Measurements from ENCODE around the gene RABL2B.
A peak's percentile ranks its signal among the peaks of the same experiment; 100 is the strongest.

Gene RABL2B

DNA sequence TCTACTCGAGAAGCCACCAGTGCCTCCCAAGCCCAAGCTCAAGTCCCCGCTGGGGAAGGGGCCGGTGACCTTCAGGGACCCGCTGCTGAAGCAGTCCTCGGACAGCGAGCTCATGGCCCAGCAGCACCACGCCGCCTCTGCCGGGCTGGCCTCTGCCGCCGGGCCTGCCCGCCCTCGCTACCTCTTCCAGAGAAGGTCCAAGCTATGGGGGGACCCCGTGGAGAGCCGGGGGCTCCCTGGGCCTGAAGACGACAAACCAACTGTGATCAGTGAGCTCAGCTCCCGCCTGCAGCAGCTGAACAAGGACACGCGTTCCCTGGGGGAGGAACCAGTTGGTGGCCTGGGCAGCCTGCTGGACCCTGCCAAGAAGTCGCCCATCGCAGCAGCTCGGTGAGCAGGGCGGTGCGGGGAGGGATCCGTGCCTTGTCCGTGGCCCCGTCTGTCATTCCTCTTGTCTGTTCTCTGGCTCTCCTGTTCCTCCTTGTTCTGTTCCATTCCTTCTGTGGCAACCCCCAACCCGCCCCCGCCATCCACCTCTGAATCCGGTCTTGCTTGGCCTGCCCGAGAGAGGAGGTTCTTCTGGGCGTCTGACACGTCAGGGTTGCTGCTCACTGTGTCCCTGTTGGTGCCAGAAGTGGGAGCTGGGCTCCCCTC lies 61.3 kb downstream of the RABL2B start:
- no peak for DNase-seq

GRCh38 chr22:50721257-50721844 lies 62.1 kb downstream of the RABL2B start:
- no peak for DNase-seq

- DNase-seq, result peak; percentile 22
Measured at GRCh38 chr22:50720301-50721256, 62.9 kb downstream of the RABL2B start.

DNA sequence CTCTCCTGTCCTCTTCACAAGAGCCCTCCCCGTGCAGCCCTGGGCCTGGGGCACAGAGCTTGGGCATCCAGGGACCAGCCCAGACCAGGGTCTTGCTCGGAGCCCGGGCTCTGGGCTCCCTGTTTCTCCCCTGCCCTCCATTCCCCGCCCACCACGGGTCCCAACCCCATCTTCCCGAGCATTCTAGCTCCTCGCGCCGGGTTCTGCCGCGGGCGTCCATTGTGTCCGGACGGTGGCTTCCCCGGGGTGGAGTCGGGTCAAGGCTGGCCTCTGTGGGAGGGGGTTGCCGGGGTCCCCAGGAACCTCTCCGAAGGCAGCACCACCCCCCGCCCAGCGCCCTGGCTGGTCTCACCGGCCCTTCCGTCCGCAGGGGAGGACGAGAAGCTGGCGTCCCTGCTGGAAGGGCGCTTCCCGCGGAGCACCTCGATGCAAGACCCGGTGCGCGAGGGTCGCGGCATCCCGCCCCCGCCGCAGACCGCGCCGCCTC lies 63.6 kb downstream of the RABL2B start:
- DNase-seq, result no peak

GRCh38 chr22:50718352-50718709 lies 65.1 kb downstream of the RABL2B start:
- no peak for DNase-seq

- no peak for DNase-seq
Measured at GRCh38 chr22:50717709-50718351, 65.6 kb downstream of the RABL2B start.

All from NCI-H146 (cell line).